Upper lobe of right lung (tissue), 1 donor: ENCODE results near the gene GLG1. TPM values are rescaled to one million over a fixed set of nuclear protein-coding genes. Genes with fewer than 3 reads are reported as not detected.
"Not testable (repeated sequence)": the region's sequence is repeated elsewhere in the genome, so short reads cannot be mapped to it uniquely, and the experiment has no call there.

Experiments used
- ATAC-seq: fragments of 200-7000 bp; cut with Tn5 transposase; one replicate; pipeline ENCODE4 v1.9.1; 2020; ENCODE audit warnings: mild to moderate bottlenecking, moderate library complexity
- DNase-seq: peaks from one replicate; pipeline ENCODE4 v3.0.0-alpha.2; 2020
- H3K27ac ChIP-seq: fragments of 200-600 bp; one replicate; pipeline ENCODE4 v1.8.0; 2022
- H3K27me3 ChIP-seq: fragments of 200-600 bp; one replicate; pipeline ENCODE4 v1.8.0; 2022; ENCODE audit warnings: mild to moderate bottlenecking
- H3K36me3 ChIP-seq: fragments of 200-600 bp; one replicate; pipeline ENCODE4 v1.8.0; 2022
- H3K4me1 ChIP-seq: fragments of 200-600 bp; one replicate; pipeline ENCODE4 v1.8.0; 2022
- H3K4me3 ChIP-seq: fragments of 200-600 bp; one replicate; pipeline ENCODE4 v1.8.0; 2022; ENCODE audit warnings: mild to moderate bottlenecking
- H3K9me3 ChIP-seq: fragments of 200-600 bp; one replicate; pipeline ENCODE4 v1.8.0; 2022
- intact Hi-C: fragments of 100-400 bp; cut with DNase I; formaldehyde crosslinking; loops from one replicate; pipeline ENCODE4 v1.11.0; 2022
- total RNA-seq: library from RNA; stranded (reverse); fragmentation: NEBNext Ultra II Directional; extraction: Animal tissue kit (Norgen Biotek cat#: 25700); gene quantifications from one replicate; pipeline ENCODE4 v1.2.1, GENCODE V29; 2021
- TF ChIP-seq, protein P1 (sequence below): fragments of 200-600 bp; IDR thresholded peaks from one replicate; pipeline ENCODE4 v1.8.0; 2022; ENCODE audit warnings: antibody characterized with exemption
- donor health status: DM: no; HTN: yes; CAD: no; lungs with severe emphysema.

GLG1 gene
- total RNA-seq, 1 donor from 2014 or later, result 112 TPM

DNA sequence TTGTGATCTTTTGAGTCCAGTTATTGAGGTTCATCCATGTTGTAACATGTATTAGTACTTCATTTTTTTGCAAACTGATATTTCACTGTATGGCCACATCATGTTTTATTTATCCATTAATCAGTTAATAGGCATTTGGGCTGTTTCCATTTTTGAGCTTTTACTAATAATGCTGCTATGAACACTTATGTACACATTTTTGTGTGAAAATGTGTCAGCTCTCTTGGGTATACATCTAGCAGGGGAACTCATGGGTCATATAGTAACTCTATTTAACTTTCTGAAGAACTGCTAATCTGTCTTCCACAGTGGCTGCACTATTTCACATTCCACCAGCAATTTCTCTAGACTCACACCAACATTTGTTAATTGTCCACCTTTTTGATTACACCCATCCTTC, 82.0 kb downstream of the GLG1 start:
- Histone ChIP-seq H3K4me1 (no peaks in the 10 kb centered on the region), H3K9me3 (no peaks in the 10 kb centered on the region), H3K27me3 (no peaks in the 10 kb centered on the region), H3K27ac (no peak overlapping the region), H3K4me3 (no peak overlapping the region), H3K36me3 (no peaks in the 10 kb centered on the region)
- intact Hi-C loops, result no loop called here
- TF ChIP-seq, protein P1, sequence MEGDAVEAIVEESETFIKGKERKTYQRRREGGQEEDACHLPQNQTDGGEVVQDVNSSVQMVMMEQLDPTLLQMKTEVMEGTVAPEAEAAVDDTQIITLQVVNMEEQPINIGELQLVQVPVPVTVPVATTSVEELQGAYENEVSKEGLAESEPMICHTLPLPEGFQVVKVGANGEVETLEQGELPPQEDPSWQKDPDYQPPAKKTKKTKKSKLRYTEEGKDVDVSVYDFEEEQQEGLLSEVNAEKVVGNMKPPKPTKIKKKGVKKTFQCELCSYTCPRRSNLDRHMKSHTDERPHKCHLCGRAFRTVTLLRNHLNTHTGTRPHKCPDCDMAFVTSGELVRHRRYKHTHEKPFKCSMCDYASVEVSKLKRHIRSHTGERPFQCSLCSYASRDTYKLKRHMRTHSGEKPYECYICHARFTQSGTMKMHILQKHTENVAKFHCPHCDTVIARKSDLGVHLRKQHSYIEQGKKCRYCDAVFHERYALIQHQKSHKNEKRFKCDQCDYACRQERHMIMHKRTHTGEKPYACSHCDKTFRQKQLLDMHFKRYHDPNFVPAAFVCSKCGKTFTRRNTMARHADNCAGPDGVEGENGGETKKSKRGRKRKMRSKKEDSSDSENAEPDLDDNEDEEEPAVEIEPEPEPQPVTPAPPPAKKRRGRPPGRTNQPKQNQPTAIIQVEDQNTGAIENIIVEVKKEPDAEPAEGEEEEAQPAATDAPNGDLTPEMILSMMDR, result no peak
- ATAC-seq (no peak), DNase-seq (no peak)

DNA sequence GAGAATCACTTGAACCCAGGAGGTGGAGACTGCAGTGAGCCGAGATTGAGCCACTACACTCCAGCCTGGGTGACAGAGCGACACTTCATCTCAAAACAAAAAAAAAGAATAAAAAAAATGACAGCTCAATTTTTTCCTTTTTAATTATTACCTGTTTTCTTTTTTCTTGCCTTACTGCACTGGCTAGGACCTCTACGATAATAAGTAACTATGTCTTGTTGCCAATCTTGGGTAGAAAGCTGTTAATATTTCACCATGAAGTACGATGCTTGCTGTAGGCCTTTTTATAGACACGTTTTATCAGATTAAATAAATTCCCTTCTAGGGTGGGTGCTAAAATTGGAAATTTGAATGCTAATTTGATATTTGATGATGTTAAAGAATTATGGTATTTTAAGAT, 82.8 kb downstream of the GLG1 start:
- DNase-seq, result no peak
- Histone ChIP-seq H3K27ac (no peak overlapping the region), H3K4me1 (no peaks in the 10 kb centered on the region), H3K4me3 (no peak overlapping the region), H3K36me3 (no peaks in the 10 kb centered on the region), H3K9me3 (no peaks in the 10 kb centered on the region), H3K27me3 (no peaks in the 10 kb centered on the region)
- intact Hi-C loops, result no loop called here
- TF ChIP-seq, protein P1, result no peak
- no peak for ATAC-seq

DNA sequence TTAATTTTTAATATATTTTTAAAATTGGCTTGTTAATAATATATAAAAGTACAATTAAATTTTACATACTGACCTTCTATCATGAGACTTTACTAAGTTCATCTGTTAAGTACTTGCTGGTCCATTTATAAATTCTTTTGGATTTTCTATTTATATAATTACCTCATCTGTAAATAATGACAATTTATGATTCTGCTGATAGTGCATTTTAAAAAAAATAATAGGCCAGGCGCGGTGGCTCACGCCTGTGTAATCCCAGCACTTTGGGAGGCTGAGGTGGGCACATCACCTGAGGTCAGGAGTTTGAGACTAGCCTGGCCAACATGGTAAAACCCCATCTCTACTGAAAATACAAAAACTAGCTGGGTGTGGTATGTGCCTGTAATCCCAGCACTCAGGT, 83.2 kb downstream of the GLG1 start:
- H3K9me3 ChIP-seq, H3K4me1 ChIP-seq, H3K27me3 ChIP-seq, H3K36me3 ChIP-seq, intact Hi-C loops, H3K4me3 ChIP-seq, DNase-seq, H3K27ac ChIP-seq, ATAC-seq: not testable (repeated sequence)

GRCh38 chr16:74522160-74522559, 84.8 kb downstream of the GLG1 start:
- no peak overlapping the region for H3K27ac ChIP-seq
- TF ChIP-seq, protein P1, result no peak
- H3K4me3 ChIP-seq, result no peak overlapping the region
- H3K36me3 ChIP-seq, result no peaks in the 10 kb centered on the region
- H3K4me1 ChIP-seq, result no peaks in the 10 kb centered on the region
- ATAC-seq (no peak), DNase-seq (no peak)
- no peaks in the 10 kb centered on the region for H3K27me3 ChIP-seq
- H3K9me3 ChIP-seq, result no peaks in the 10 kb centered on the region
- intact Hi-C loops, result no loop called here

DNA sequence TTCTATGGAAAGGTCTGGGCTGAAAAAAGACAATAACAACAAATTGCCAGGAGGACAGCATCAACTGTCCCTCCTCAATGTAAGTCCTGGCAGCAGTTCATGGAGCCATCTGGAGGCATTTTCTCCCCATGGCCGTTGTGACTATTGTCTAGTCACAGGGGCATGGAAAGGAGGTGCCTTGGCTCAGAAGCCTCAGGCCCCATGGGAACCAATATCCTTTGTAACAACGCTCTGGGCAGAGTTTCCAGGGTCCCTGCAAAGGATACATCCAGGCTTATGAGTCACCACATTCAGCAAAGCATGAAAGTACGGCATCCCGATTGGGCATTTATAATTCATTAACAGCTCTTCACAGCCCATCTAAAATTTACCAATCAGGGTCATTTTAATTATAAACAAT, 85.2 kb downstream of the GLG1 start:
- Histone ChIP-seq H3K36me3 (no peaks in the 10 kb centered on the region), H3K4me1 (no peaks in the 10 kb centered on the region), H3K27ac (no peak overlapping the region), H3K27me3 (no peaks in the 10 kb centered on the region), H3K4me3 (no peak overlapping the region), H3K9me3 (no peaks in the 10 kb centered on the region)
- TF ChIP-seq, protein P1, result no peak
- ATAC-seq (no peak), DNase-seq (no peak)
- intact Hi-C loops, result no loop called here

DNA sequence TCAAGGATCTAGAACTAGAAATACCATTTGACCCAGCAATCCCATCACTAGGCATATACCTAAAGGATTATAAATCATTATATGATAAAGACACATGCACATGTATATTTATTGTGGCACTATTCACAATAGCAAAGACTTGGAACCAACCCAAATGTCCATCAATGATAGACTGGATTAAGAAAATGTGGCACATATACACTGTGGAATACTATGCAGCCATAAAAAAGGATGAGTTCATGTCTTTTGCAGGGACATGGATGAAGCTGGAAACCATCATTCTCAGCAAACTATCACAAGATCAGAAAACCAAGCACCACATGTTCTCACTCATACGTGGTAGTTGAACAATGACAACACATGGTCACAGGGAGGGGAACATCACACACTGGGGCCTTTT, 88.0 kb downstream of the GLG1 start:
- DNase-seq, H3K4me1 ChIP-seq, H3K27ac ChIP-seq, ATAC-seq, intact Hi-C loops, H3K9me3 ChIP-seq, H3K27me3 ChIP-seq, H3K36me3 ChIP-seq, H3K4me3 ChIP-seq: not testable (repeated sequence)

- no peak for DNase-seq
- H3K27me3 ChIP-seq, result no peaks in the 10 kb centered on the region
- no peak overlapping the region for H3K4me3 ChIP-seq
- ATAC-seq, result no peak
- TF ChIP-seq, protein P1, result no peak
- H3K9me3 ChIP-seq, result no peaks in the 10 kb centered on the region
- H3K27ac ChIP-seq, result no peak overlapping the region
- intact Hi-C loops, result no loop called here
- H3K36me3 ChIP-seq, result peaks cover 11% of the 10 kb centered on the region
- no peaks in the 10 kb centered on the region for H3K4me1 ChIP-seq
Observed at GRCh38 chr16:74511961-74512360, 95.0 kb downstream of the GLG1 start.
